GM19328 (cell line): ENCODE results near the gene EPHB2.

Experiments used
- ATAC-seq: cut with Tn5 transposase; IDR thresholded peaks from one replicate; pipeline ENCODE4 v1.9.1; 2021; ENCODE audit warnings: mild to moderate bottlenecking, moderate library complexity; ENCODE audit not compliant: unreplicated experiment

The EPHB2 gene

DNA sequence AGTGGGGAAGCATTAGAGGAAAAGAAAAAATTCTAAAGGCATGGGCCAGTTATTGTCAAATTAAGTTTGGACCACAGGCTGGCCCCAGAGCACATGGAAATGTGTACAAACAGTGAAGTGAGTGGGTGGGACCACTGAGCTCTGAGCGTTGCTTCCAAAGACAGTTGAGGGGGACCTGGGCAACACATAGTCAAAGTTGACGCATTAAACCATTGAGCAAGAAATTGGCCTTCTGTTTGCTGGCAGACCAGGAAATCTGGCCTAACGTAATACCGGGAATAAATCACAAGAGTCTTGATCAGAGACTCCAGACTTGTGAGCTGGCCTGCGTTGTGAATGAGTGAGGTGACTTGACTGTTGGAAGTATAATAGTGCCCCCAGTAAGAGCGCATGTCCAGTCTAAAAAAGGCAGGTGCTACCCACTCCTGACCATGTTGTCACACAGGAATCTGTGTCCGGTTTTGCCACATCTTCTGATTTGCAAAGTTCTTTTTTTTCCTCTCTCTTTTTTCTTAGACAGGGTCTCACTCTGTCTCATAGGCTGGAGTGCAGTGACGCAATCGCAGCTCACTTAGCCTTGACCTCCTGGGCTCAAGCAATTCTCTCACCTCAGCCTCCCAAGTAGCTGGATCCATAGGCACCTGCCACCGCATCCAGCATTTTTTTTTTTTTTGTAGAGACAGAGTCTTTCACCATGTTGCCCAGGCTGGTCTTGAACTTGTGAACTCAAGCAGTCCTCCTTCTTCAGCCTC is 10.7 kb downstream of the EPHB2 start:
- ATAC-seq: no peak

DNA sequence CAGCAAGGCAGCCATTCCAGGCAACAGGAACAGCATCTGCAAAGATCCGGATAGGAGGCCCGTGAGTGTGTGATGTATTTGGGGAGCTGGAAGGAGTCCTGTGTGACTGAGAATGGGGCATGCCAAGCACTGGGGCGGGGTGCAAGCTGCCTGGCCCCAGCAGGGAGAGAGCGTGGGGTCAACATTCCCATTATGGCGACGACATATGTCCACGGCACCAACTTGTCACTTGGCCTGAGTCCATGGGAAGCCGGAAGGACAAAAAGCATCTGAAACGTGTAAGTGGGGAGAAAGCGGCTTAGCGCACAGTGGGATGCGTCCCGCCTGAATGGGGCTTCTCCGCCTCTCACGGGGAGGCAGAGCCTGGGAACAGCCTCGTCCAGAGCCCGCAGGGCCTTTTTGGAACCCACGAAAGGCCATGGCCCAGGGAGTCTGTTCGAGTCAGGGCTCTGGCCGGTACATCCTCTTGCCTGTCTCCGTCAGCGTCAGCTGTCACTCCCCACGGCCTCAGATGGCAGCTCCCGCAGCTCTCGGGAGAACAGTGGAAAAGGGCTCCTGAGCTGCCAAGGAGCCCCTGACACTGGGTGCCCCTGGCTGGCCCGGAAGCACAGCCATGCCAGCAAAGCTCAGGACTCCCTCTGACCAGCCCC is 12.4 kb downstream of the EPHB2 start:
- no peak for ATAC-seq

DNA sequence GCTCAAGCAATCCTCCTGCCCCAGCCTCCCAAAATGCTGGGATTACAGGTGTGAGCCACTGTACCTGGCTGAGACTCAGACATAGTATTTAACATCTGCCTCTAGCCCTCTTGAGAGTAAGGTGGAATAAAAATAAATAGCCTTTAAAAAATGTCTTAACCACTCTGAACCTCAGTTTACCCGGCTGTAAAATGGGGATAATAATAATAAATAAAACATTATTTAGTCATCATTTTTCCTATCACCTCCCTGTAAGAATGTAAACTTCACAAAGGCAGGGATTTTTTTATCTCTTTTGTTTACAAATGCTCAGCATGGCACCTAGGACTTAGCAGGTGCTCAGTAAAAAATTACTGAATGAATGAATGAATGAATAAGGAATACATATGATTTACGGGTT is 17.2 kb downstream of the EPHB2 start:
- no peak for ATAC-seq

DNA sequence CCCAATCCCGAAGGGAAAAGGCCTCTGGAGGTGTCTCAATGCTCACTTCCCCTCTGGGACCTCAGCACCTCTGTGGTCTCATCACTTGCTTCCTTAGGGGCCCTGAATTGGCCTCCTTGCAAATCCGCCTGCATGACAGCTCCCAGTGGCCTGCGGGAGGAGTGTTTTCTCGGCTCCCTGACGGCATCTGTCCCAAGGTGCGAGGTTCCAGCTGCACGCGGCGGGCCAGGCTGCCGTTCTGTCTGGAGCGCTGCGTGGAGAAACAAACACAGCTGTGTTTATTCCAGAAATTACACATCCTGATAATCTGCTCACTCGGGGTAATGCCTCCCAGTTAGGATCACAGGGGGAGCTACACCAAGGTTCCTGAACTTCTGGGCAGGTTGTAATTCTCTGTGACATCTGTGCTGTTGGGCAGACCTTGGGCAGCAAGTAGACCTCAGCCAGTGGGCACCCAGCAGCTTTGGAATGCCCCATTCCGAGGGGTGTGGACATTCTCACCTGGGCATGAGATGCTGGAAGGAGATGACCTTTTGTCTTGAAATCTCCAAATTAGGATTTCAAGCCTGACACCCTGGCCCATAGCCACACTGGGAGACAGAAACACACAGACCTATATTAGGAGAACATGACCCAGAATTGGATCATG is 18.2 kb downstream of the EPHB2 start:
- no peak for ATAC-seq

DNA sequence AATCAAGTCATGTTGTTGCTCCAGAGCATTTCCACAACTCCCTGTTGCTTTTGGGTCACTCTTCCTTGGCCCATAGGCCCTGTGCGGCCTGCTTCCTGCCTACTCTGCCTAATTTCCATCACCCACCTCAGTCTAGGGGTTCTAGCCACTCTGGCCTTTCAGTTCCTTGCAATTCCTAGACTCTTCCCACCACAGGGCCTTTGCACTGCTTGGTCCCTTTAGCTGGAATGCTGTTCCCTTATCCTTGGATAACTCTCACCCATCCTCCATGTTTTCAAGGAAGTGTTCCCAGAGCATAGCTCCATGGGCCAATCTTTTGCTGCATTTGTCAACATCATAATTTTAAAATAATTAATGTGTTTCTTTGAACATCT is 18.7 kb downstream of the EPHB2 start:
- no peak for ATAC-seq

DNA sequence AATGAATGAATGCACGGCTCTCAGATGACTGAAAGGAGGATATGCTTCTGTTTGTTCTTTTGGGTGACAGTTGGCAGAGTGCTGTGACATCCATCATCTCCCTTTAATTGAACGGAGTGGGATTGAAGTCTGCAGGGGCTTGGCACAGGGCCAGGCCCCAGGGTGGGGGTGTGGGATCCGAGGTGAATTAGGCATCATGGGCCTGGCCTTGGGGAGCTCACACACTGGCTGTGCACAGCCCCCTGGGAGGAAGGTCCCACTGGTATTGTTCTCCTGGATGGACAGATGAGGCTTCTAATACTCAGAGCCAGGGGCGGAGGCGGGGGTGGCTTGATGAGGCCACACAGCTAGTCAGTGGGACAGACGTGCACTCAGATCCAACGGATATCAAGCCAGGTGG is 19.3 kb downstream of the EPHB2 start:
- ATAC-seq: no peak

DNA sequence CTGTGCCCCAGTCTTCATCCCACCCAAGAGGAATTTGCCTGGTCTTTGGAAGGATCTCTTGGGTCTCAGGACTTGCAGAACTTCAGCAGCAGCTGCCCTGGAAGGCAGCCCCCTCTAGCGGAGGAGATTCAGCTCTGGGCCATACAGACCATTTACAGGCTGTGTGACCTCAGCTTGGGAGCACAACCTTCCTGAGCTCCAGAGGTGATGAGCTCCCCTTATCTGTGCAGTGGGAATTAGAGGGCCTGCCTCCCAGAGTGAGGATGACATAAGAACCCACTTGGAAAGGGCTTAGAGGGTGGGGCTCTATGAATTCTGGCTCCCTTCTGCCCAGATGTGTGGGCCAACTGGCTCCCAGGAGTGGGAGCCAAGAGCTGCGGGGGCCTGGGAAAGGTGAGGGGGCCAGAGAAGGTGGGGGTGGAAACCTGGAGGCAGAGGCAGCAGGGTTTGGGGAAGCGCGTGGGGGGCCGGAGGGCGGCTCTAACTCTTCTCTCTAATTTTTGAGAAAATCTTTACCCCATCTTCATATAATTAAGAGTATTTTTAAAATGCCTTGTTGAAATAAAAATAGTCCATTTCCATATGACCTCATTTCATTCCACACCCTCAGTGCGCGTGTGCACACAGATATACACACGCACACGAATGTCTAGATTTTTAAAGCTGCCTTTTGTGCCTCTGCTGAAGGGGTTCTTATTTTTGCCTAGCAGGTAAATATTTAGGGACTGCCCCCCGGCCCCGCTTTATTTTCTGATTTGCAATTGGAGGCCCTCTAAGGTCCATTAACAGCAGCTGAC is 21.5 kb downstream of the EPHB2 start:
- ATAC-seq: no peak

DNA sequence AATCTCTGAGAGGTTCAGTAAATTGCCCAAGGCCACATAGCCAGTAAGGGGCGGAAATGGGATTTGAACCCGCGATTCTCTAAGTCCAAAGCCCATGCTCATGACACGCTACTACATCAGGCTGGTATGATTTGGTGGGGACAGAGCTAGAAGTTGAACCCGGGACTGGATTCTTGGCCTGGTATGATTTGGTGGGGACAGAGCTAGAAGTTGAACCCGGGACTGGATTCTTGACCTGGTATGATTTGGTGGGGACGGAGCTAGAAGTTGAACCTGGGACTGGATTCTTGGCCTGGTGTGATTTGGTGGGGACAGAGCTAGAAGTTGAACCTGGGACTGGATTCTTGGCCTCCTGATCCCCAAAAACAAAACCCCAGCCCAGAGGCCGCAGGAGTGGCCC is 23.0 kb downstream of the EPHB2 start:
- ATAC-seq: no peak

DNA sequence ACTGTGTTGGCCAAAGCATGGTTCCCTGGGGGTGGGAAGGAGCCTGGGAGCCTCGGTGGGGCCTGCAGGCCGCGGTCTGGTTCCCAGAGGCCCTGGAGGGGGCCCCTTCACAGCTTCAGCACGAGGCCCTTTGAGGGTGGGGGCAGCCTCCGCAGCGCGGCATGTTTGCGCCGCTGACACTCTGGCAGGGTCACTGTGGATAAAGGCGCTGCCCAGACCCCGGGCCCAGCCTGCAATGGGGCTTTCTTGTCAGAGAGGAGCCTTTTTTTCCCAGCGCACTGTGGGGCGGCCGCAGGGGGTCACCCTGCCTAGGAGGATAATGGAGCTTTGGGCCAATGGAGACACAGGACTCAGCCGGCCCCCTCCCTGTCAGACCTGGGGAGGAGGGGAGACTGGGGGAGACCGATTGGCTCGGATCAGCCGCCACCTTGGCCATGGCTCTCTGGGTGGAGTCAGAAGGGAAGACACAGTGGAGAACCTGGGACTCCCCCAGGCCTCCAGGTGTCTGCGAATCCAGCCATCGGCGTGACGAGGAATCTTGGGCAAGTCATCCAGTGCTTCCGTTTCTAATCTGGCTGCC is 26.0 kb downstream of the EPHB2 start:
- ATAC-seq: no peak

DNA sequence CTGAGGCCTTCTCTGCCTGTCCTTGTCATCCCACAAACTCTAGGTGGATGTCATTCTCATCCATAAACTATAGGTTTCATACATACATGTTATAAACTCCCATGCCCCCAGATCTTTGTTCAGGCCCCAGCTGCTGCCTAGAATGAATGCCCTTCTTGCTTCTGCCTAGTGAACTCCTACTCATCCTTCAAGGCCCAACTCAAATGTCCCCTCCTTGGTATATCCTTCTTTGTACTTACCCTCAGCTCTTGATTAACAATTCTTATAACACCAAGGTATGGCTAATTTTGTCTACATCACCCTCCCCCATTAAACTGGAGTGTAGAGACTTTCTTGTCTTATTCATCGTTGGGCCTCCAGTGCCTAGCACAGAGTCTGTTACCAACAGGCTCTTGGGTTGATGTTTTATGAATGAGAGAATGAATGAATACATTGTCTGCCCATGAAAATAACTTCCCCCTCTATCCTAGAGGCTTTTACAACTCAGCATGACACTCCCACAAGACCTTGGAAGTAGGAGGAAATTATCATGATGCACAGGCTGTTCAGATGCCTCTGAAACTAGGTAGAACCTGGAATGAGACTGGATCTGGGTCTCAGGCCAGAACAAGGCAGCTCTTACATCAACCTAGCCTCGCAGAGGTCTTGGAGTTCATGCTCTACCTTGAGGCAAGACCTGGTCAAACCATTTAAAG is 26.9 kb downstream of the EPHB2 start:
- ATAC-seq: no peak

DNA sequence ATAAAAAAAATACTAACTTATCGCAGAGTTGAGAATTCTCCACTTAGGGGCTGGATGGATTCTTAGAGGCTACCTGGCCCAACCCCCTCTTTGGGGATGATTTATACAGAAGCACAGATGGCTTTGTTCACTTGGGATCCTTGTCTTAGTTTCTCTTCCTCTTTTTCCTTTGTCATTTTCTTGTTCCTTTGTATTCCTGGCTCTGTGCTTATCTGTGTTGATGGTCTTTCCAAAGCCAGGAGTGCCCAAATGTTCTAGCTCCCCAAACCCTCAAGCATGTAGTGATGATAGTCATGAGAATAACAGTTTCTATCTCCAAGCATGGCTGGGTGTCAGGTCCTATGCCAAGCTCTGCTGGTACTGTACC is 27.4 kb downstream of the EPHB2 start:
- no peak for ATAC-seq

DNA sequence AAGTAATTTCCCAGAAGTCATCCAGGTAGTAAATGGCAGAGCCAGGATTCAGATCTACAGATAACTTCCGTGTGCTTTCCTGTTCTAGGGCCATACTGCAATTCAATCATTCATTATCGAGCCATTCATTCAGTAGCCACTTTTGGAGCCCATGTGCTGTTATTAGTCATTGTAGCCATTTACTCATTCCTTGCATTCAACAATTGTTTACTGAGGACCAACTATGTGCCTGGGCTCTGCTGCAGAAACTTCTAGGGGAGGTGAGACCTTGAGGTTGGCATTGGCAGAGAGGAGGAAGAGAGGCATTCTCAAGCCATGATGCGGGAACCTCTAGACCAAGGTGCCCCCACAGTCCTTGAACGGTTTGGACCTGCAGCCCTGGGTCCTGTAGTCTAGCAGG is 27.9 kb downstream of the EPHB2 start:
- no peak for ATAC-seq

DNA sequence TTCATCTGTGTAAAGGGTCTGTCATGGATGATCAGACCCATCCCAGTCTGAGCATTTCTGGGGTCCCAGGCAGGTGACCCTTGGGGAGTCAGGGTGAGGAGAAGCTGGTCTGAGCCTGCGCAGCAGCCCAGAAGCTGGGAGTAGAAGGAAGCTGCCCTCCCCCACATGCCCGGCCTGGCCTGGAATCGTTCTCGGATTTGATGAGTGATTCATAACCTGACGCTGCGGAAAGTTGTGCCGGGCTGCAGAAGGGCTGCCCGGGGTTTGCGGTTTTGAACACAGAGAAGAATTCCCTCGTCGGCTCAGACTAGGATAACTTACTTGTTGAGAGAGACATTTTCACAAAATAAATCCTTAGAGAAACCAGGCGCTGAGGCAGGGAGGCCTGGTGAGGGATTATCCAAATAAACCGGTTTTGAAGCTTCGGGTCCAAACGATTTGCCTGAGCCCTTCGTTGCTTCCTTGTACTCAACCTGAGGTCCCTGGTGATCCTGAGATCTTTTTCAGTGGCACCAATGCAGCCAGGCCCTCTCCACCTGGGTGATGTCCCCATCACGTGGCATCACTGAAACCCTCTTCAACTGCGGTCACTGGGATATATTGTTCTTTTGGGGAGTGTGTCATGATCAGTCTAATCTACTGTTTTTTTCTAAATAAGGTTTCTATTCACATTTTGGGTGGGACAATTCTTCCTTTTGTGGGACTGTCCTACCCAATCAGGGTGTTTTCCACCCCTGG is 29.2 kb downstream of the EPHB2 start:
- ATAC-seq: no peak

DNA sequence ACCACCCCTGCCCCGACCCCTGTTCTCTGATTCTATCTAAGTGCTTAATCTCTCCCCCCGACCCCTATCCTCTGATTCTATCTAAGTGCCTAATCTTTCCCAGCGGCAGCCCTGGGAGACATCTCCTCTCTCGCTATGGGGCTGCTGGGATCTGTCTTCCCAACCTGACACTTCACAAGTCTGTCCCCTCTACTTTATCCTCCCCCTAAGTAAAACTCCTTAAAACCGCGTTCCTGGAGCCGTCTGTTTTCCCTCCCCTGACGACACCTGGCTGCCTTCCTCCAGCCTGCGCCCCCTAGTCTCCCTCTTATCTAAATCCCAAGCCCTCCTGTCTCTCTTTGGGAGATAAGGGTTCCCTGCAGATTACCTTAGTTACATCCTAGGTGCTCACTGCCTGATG is 30.5 kb downstream of the EPHB2 start:
- no peak for ATAC-seq

DNA sequence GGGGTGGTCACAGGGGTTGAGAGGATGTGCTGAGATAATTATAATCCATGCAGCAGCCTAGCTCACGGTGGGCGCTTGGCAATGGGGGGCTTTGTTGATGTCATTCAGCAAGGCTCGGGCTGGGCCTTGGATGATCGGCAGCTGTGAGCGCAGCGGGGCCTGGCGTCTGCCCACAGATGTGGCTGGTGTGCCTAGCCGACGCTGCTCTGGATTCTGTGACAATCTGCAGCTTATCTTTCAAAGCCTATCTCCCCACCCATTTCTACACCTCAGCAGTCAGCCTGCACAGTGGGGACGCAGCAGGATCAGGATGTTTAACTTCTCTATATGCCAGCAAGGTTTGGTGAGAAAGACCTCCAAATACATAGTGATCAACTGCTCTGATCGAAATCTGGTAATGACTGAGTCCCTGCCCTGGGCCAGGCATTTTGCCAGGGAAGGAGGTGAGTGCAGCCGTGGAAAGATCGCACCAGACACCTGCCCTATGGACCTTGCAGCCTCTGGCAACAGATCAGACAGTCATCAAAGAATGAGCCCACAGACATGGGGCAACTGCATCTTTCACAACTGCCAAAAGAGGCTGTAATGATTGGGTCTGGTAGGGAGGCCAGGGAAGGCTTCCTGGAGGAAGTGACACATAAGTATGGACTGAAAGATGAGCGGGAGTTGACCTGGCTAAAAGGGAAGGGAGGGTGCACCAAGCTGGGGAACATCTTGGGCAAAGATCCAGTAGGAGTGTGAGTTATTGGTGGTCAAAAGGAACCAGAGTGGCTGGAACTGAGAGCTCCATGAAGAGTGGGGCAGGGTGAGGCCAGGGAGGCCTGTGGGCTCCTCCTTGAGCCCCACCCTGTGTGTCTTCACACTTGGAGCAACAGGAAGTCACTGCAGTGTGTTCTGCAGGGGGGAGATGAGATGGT is 35.3 kb downstream of the EPHB2 start:
- no peak for ATAC-seq

DNA sequence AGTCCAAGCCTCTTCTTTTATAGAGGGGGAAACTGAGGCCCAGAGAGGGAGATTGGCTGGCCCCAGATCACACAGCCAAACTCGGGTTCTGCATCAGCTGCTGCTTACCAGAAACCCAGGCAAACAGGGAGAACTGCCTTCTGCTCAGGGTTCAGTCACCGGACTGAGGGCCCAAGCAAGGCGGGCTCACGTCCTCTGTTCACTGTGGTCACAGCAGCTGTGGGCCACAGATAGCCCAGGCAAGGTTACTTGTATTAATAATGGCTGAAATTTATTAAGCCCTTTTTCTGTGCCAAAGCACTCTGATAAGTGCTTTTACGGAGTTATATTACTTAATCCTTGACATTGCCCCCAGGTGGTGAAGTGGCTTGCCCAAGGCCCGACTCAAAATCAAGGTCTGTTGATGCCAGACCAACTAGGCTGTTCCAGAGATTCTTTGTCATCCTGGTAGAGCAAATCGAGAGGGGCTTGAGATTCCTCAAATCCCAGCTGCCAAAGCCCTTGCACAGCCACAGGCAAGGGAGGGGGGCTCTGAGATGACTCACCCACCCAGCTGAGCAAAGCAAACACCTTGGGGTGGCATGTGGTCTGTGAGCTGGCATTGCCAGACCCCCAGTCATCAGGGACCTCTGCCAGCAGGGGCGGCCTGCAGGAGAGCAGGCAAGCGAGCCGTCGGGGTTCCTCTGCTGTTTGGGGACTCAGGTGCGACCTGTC is 36.5 kb downstream of the EPHB2 start:
- ATAC-seq: no peak

DNA sequence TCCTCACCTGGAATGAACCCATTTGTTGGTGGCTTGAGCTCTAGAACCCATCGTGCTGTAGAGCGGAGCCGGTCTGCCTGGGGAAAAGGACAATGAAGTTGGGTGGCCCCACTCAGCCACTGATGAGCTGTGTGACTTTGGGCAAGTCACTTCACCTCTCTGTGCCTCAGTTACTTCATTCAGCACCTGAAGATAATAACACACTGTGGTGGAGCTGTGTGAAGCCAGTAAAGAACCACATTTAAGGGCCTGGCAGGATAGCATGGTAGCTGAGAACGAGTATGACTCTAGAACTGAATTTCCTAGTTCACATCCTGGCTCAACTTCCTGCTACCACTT is 37.1 kb downstream of the EPHB2 start:
- no peak for ATAC-seq

DNA sequence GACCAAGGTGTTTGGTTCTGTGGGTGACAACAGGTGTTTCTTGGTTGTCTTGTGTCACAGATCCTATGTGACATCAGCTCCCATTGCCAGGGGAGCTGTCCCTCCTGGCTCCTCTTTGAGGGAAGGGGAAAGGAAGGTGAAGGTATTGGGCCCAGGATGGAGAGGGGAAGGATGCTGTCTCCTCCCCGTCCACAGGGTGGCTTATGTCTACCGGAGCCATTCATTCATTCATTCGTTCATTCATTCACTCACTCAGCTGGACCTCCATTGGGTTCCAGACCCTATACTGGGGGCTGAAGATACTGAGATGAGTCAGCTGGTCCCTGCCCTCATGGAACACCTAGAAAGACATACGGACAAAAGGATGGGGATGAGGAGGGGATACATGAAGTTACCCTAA is 38.9 kb downstream of the EPHB2 start:
- ATAC-seq: no peak
